ENCODE data around the gene ATF6. TPM values are rescaled to one million over a fixed set of nuclear protein-coding genes. Genes with fewer than 3 reads are reported as not detected.

Gene ATF6
- total RNA-seq, 6 experiments from 2014 or later, result 16.5 to 24.4 (median 20.4) TPM

- H3K4me3 ChIP-seq, result no peak overlapping the region
- no peaks in the 10 kb centered on the region for H3K9me3 ChIP-seq
Measured at GRCh38 chr1:161869291-161869690, 103.2 kb downstream of the ATF6 start.

DNA sequence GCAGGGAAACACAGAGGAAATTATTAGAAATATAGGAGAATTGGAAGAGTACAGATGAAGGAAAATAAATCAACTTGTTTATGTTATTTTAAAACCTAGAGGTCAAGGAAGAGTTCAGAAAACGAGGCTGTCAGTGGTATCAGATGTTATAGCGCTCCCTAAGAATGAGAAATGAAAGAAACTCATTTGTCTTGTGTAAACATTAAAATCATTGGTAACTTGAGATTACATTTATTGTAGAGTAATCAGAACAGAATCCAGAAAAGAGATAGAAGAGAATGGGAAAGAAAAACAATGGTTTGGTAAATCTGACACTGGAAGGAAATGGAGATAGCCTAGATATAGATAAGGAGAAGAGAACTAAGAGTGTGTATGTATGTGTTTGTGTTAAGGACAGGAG lies 106.4 kb downstream of the ATF6 start:
- DNase-seq, result no peak
- ATAC-seq, result no peak
- Histone ChIP-seq H3K4me1 (peaks cover 0 to 10% (median 4%) of the 10 kb centered on the region in 4 donors), H3K4me3 (no peak overlapping the region), H3K36me3 (no peaks in the 10 kb centered on the region), H3K9me3 (no peaks in the 10 kb centered on the region), H3K27ac (no peak overlapping the region), H3K27me3 (no peaks in the 10 kb centered on the region)
- 80% methylated on average over 2 of the region's 2 CpGs for WGBS (ENCODE audit: insufficient coverage, low coverage, low lambda C conversion rate, missing lambda C conversion rate)
- TF ChIP-seq, protein P1, sequence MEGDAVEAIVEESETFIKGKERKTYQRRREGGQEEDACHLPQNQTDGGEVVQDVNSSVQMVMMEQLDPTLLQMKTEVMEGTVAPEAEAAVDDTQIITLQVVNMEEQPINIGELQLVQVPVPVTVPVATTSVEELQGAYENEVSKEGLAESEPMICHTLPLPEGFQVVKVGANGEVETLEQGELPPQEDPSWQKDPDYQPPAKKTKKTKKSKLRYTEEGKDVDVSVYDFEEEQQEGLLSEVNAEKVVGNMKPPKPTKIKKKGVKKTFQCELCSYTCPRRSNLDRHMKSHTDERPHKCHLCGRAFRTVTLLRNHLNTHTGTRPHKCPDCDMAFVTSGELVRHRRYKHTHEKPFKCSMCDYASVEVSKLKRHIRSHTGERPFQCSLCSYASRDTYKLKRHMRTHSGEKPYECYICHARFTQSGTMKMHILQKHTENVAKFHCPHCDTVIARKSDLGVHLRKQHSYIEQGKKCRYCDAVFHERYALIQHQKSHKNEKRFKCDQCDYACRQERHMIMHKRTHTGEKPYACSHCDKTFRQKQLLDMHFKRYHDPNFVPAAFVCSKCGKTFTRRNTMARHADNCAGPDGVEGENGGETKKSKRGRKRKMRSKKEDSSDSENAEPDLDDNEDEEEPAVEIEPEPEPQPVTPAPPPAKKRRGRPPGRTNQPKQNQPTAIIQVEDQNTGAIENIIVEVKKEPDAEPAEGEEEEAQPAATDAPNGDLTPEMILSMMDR (IDR thresholded peaks at IDR 0.05), result no peak
- no peak for TF ChIP-seq POLR2A (IDR thresholded peaks at IDR 0.05)
- intact Hi-C loops (cut with DNase I), result no loop called here

More at GRCh38 chr1:161869291-161869690, 103.2 kb downstream of the ATF6 start:
- Histone ChIP-seq H3K27me3 (no peaks in the 10 kb centered on the region), H3K4me1 (peaks cover 0 to 10% (median 4%) of the 10 kb centered on the region in 4 donors), H3K27ac (no peak overlapping the region), H3K36me3 (peaks cover 0 to 9% (median 0%) of the 10 kb centered on the region in 4 donors)
- intact Hi-C loops (cut with DNase I), result no loop called here
- DNase-seq (no peak), ATAC-seq (peak in 1 of 4 donors; percentile 42)
- TF ChIP-seq POLR2A (IDR thresholded peaks at IDR 0.05), result no peak
- TF ChIP-seq, protein P1 (IDR thresholded peaks at IDR 0.05), result no peak

DNA sequence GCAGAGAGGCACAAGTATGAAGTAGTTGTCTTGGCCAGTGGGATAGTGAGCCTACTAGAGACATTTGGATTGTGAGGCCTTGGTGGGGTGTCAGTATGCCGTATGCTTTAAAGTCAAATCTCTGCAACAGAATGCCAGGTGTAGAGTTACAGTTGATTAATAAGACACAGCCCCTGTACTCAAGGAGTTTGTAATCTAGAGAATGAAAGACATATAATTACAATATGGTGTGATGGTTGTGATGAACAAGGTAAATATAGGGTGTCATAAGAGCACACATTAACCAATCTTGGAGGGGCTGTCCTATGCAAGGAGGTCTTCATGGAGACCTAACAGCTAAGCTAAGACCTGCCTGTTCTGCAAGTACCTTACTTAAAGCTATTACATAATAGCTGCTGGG lies 113.1 kb downstream of the ATF6 start:
- Histone ChIP-seq H3K27ac (no peak overlapping the region), H3K4me3 (no peak overlapping the region), H3K9me3 (no peaks in the 10 kb centered on the region), H3K27me3 (no peaks in the 10 kb centered on the region), H3K4me1 (no peaks in the 10 kb centered on the region), H3K36me3 (no peaks in the 10 kb centered on the region)
- intact Hi-C loops (cut with DNase I), result no loop called here
- TF ChIP-seq POLR2A (IDR thresholded peaks at IDR 0.05), result no peak
- TF ChIP-seq, protein P1 (IDR thresholded peaks at IDR 0.05), result no peak
- DNase-seq (no peak), ATAC-seq (no peak)
- 92% methylated on average over 1 of the region's 1 CpG for WGBS (ENCODE audit: insufficient coverage, low coverage, low lambda C conversion rate, missing lambda C conversion rate)

DNA sequence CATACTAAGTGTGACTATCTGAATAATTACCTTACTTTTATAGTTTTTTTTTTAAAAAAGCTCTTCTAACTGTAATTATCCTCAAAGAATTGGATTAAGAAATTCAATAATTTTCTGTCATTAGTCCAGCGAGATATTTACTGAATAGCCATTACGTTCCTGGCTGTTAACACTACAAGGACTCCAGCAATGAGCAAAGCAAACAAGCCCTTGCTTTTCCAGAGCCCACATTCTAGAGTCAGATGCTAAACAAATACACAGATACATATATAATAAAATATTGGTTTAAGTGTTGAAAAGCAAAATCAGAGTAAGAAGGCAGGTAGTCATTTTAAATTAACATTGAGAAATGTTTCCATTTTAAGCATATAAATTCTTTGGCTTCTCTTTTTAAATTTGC lies 118.4 kb downstream of the ATF6 start:
- Histone ChIP-seq H3K4me3 (no peak overlapping the region), H3K27ac (no peak overlapping the region)
- no peak for ATAC-seq

More for the DNA sequence above, 118.4 kb downstream of the ATF6 start:
- DNase-seq, result no peak
- Histone ChIP-seq H3K27me3 (no peaks in the 10 kb centered on the region), H3K4me1 (no peaks in the 10 kb centered on the region), H3K36me3 (no peaks in the 10 kb centered on the region), H3K9me3 (no peaks in the 10 kb centered on the region)
- intact Hi-C loops (cut with DNase I), result no loop called here
- TF ChIP-seq, protein P1 (IDR thresholded peaks at IDR 0.05), result no peak
- TF ChIP-seq POLR2A (IDR thresholded peaks at IDR 0.05), result no peak
- WGBS (ENCODE audit: insufficient coverage, low coverage, low lambda C conversion rate, missing lambda C conversion rate), result 67% methylated on average over 2 of the region's 2 CpGs
